Left hindlimb (tissue), 1 donor: ENCODE results near the gene EXOSC7.

Experiments used
- DNase-seq: peaks from one replicate; pipeline ENCODE4 v3.0.0-alpha.2; 2018

The EXOSC7 gene

DNA sequence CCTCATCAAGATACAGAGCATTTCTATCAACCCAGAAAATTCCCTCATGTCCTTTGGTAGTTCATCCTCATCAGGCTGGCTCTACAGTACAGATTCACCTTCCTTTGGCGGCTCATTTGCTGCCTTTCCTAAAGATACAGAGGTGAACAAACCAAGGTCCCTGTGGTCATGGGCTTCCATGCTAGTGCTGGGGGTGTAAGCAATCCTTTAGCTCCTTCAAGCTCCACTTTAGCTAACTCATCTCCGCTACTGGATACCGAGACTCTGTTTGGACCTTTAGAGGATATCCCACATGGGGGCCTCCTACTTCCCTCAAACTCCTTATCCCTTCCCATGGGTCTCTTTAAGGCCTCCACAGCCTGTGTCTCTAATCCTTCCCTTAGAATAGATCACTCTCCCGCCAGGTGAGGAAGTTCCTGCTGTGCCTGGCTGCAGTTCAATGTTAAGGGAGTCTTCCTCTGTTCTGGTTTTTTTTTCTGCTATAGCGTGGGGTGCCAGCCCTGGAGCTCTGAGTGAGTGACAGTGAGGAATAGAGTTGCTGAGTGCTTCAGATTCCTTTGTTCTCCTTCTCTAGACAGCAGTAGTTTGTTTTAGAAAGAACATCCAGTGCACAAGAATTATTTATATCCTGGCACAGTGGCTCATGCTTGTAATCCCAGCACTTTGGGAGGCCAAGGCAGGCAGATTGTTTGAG is 80.7 kb downstream of the EXOSC7 start:
- no peak for DNase-seq

DNA sequence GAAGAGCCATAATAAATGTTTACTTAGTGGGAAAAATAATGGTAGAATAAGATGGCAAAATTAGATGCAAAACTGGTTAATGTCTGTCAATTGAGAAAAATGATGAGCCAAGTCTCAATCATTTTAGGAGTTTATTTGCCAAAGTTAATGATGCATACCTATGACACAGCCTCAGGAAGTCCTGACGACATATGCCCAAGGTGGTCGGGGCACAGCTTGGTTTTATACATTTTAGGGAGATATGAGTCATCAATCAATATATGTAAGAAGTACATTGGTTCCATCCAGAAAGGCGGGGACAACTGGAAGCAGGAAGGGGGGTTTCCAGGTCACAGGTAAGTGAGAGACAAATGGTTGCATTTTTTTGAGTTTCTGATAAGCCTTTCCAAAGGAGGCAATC is 81.5 kb downstream of the EXOSC7 start:
- DNase-seq, result no peak

DNA sequence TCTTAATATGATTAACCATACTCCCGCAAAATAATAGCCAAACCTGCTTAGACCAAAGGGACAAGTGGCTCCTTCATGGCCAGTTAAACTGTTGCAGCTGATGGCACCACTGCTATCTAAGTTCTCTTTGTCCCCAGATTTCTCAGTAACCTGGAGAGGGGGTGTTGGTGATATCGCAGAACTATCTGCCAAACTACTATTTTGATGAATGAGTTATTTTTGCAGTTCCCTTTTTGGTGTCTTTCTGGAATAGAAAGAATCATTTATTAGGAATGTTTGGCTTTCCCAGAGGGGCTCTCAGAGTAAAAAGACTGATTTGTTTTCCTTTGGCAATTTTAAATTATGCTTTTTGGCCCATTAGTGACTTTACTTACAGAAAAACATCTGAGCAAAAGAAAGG is 83.1 kb downstream of the EXOSC7 start:
- no peak for DNase-seq

DNA sequence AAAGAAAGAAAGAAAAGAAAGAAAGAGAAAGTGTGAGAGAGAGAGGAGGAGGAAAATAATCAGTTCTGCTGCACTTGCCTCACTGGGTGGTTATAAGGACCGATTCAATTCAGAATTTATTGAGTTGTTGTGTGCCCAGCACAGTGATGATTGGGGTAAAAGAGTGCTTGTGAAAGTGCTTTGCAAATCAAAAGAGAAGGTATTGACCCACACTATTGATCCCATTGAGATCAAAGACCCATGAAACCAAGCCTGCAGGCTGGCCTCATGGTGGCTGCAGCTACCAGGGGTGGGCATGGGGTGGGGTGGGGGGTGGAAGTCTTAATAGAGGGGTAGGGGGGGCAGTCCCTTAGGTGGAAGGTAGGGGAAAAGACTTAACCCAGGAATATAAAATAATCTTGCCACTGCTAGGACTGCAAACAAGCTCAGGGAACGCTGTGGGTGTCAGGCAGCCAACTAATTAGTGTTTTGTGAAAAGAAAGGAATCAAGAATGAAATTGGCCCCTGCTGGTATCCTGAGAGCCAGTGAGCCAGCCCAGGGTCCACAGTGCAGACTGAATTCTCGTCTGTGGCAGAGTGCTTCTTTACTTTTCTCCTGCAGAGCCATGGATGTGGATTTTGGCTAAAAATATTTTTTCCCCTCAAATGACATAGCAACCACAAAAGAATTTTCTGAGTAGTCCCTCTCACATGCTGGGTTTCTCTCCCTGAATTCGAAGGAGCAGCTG is 84.3 kb downstream of the EXOSC7 start:
- no peak for DNase-seq
